Mucosa of rectum (tissue), 2 donors: ENCODE measurements around the gene CRTAC1.

ENCODE experiments used
- H3K27ac ChIP-seq, 2 donors: one replicate each; pipeline ENCODE4 v1.7.0; 2013; ENCODE audit warnings: inconsistent platforms in 2 of 2, low read depth in 2 of 2, low read length in 2 of 2
- H3K27me3 ChIP-seq, 2 donors: one replicate each; pipeline ENCODE4 v1.7.0; 2013; ENCODE audit warnings: low read length in 2 of 2; ENCODE audit not compliant: control insufficient read depth in 2 of 2, insufficient read depth in 2 of 2
- H3K36me3 ChIP-seq, 2 donors: one replicate each; pipeline ENCODE4 v1.7.0; 2013; ENCODE audit warnings: low read length in 2 of 2; ENCODE audit not compliant: control insufficient read depth in 2 of 2, insufficient read depth in 2 of 2
- H3K4me1 ChIP-seq, 2 donors: one replicate each; pipeline ENCODE4 v1.7.0; 2013; ENCODE audit warnings: low read length in 2 of 2, mild to moderate bottlenecking in 1 of 2; ENCODE audit not compliant: control insufficient read depth in 2 of 2, insufficient read depth in 2 of 2
- H3K4me3 ChIP-seq, 2 donors: one replicate each; pipeline ENCODE4 v1.7.0; 2013; ENCODE audit warnings: low read length in 2 of 2
- H3K9ac ChIP-seq, 2 donors: one replicate each; pipeline ENCODE4 v1.7.0; 2013; ENCODE audit warnings: low read length in 2 of 2, low read depth in 1 of 2, mild to moderate bottlenecking in 1 of 2
- H3K9me3 ChIP-seq, 2 donors: one replicate each; pipeline ENCODE4 v1.7.0; 2013; ENCODE audit warnings: low read length in 2 of 2; ENCODE audit not compliant: control insufficient read depth in 2 of 2
- donor health status: healthy.
- donor health status: Normal muscosa, but diverticular disease.

The CRTAC1 gene, protein sequence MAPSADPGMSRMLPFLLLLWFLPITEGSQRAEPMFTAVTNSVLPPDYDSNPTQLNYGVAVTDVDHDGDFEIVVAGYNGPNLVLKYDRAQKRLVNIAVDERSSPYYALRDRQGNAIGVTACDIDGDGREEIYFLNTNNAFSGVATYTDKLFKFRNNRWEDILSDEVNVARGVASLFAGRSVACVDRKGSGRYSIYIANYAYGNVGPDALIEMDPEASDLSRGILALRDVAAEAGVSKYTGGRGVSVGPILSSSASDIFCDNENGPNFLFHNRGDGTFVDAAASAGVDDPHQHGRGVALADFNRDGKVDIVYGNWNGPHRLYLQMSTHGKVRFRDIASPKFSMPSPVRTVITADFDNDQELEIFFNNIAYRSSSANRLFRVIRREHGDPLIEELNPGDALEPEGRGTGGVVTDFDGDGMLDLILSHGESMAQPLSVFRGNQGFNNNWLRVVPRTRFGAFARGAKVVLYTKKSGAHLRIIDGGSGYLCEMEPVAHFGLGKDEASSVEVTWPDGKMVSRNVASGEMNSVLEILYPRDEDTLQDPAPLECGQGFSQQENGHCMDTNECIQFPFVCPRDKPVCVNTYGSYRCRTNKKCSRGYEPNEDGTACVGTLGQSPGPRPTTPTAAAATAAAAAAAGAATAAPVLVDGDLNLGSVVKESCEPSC

DNA sequence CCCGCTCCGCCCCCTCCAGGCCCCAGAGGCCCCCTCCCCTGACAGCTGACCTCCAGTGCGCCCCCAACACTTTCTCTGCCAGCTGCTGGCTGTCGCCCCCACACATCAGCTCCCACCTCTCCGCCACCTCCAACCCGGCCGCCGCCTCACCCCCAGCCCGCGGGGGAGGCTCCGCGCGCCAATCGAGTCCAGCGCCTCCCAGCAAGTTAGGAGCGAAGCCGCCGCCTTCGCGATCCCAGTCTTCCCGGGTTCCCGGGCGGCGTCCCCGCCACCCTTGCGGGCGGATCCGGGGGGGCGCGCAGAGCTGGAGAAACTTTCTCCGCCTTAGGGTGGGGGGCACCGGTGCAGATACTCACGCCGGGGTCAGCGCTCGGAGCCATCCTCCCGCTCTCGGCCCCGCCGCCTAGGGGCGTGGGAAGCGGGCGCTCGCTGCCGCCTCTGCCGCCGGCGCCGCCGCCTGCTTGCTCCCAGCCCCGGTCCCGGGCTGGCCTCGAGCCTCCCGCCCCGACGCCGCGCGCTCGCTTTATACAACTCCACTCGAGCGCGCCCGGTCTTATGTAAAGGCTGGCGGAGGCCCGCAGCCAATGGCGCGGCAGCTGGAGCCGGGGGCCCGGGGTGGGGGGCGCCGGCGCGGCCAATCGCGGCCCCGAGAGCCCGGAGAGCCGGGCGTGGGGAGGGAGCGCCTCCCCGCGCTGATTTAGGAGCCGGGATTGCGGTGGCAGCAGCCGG is at the start of gene CRTAC1:
Gene CRTAC1, minus strand, starts transcription at position 529 of the 729 bp plus-strand sequence. Its CDS starts 149 bp downstream, at position 380.
- peak within 1 kb of the TSS; percentile 13 for H3K4me3 ChIP-seq
- H3K27ac ChIP-seq = no peak within 1 kb of the TSS
- no peaks in the 10 kb centered on the region for H3K4me1 ChIP-seq
- H3K36me3 ChIP-seq = no peaks in the 10 kb centered on the region
- peaks cover 46 to 47% of the 10 kb centered on the region in 2 donors for H3K27me3 ChIP-seq
- no peaks in the 10 kb centered on the region for H3K9me3 ChIP-seq
- H3K9ac ChIP-seq = no peak within 1 kb of the TSS

DNA sequence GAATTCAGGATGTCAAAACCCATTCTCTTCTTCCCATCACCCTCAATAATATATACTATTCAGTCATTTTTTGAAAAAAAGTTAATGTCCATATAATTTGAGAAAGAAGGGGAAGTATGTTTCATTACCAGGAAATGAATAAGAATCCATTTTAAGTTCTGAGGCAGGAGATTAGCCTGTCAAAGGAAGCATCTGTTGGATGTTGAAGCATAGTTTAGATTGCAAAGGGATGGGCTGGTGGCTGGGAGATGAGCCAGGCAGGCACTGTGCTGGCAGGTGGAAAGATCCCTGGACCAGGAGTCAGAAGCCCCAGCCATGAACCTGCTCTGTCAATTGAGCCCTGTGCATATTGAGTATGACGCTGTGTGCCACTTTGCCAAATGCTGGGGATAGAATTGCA is 48.4 kb upstream of the CRTAC1 start:
- Histone ChIP-seq H3K9me3 (no peaks in the 10 kb centered on the region), H3K9ac (no peak overlapping the region), H3K27ac (no peak overlapping the region), H3K27me3 (no peaks in the 10 kb centered on the region), H3K36me3 (no peaks in the 10 kb centered on the region), H3K4me3 (no peak overlapping the region), H3K4me1 (no peaks in the 10 kb centered on the region)

DNA sequence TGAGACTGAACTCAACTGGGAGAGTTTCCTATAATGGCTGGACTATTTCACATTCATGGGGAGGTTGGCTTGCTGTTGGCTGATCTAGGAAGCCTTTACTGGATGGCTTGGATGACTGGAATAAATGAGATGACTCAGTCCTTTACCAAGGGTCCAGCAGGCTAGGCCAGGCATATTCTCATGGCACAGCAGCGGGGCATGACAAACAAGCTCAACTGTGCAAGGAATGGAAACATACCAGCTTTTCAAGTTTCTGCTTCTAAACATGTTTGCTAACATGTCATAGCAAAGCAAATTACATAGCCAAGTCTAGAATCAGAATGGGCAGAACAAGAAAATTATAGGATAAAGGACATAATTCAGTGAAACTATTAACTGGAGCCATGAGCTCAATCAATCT is 46.8 kb upstream of the CRTAC1 start:
- Histone ChIP-seq H3K36me3 (no peaks in the 10 kb centered on the region), H3K4me1 (no peaks in the 10 kb centered on the region), H3K9me3 (no peaks in the 10 kb centered on the region), H3K4me3 (no peak overlapping the region), H3K27ac (no peak overlapping the region), H3K9ac (no peak overlapping the region), H3K27me3 (no peaks in the 10 kb centered on the region)

DNA sequence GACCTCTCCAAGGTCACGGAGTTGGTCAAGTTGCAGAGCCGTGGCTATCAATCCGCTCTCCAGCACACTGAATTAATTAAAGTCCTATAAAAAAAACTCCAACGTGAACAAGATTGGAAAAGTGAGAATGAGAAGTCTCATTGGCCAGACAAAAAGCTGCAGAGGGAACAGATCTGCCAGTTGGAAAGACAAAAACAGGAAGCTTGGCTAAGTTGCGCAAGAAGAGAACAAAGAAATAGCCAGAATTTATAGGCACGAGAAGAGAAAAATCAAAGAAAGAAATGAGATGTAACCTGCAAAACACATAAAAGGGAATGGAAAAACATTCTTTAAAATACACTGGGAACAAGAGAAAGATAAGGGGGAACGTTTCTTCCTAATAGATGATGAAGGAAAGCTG is 45.7 kb upstream of the CRTAC1 start:
- H3K27ac ChIP-seq = no peak overlapping the region
- H3K27me3 ChIP-seq = no peaks in the 10 kb centered on the region
- H3K4me1 ChIP-seq = no peaks in the 10 kb centered on the region
- H3K36me3 ChIP-seq = no peaks in the 10 kb centered on the region
- H3K9ac ChIP-seq = no peak overlapping the region
- H3K9me3 ChIP-seq = no peaks in the 10 kb centered on the region
- no peak overlapping the region for H3K4me3 ChIP-seq

DNA sequence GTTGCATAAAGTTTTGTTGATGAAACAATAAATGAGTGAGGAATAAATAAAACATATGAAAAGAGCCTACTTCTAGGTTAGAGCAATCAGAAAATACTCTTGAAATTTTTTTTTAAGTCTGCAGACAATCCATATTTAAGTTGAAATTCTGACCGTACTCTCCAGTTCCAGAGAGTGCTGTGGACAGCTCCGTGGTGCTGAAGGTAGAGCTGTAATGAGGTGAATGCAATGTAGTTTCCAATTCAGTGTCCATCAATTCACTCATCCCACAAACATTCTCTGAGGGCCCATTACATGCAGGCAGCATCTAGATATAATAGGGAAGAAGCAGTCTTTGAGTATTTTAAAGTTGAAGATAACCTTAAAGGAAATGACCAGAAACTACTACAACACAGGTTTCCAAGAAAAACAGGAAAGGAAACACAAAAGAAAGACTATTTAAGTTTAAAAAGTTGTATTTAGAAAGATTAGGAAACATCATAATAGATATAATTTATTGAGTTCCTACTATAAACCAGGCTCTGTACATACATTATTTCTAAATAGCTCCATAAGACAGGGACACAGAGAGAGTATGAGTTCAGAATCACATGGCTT is 44.0 kb upstream of the CRTAC1 start:
- H3K27me3 ChIP-seq = no peaks in the 10 kb centered on the region
- no peaks in the 10 kb centered on the region for H3K4me1 ChIP-seq
- no peaks in the 10 kb centered on the region for H3K9me3 ChIP-seq
- no peak overlapping the region for H3K27ac ChIP-seq
- H3K4me3 ChIP-seq = no peak overlapping the region
- H3K9ac ChIP-seq = no peak overlapping the region
- H3K36me3 ChIP-seq = no peaks in the 10 kb centered on the region

DNA sequence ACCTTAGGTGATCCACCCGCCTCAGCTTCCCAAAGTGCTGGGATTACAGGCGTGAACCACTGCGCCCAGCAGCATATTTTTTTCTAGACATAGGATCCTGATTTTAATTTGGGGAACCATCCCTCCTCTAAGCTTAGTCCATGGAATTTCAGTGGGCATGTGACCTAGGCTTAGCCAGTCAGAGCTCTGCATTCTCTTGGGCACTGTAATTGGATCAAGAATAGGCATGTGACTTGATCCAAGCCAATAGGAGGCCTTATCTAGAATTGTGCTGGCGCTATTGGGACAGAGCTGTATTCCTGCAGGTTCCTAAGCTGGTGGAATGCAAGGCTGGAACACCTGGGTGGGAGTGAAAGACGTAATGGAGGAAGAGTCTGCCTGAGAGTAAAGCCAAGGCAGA is 36.7 kb upstream of the CRTAC1 start:
- Histone ChIP-seq H3K4me1 (no peaks in the 10 kb centered on the region), H3K36me3 (no peaks in the 10 kb centered on the region), H3K9ac (no peak overlapping the region), H3K27me3 (peaks cover 0 to 5% of the 10 kb centered on the region in 2 donors), H3K9me3 (no peaks in the 10 kb centered on the region), H3K4me3 (no peak overlapping the region), H3K27ac (no peak overlapping the region)

DNA sequence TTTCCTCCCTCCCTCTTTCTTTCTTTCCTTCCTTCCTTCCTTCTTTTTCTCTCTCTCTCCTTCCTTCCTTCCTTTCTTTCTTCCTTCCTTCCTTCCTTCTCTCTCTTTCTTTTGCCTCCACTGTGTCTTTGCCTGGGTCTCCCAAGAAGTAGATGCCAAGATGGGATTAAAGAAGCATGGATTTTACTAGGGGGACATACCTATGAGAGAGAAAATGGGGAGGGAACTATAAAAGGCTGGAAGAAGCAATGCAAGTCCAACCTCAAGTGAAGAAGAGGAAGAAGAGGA is 33.3 kb upstream of the CRTAC1 start:
- H3K27ac ChIP-seq = no peak overlapping the region
- H3K4me1 ChIP-seq = no peaks in the 10 kb centered on the region
- no peaks in the 10 kb centered on the region for H3K9me3 ChIP-seq
- no peak overlapping the region for H3K9ac ChIP-seq
- no peak overlapping the region for H3K4me3 ChIP-seq
- H3K27me3 ChIP-seq = peaks cover 0 to 9% of the 10 kb centered on the region in 2 donors
- H3K36me3 ChIP-seq = no peaks in the 10 kb centered on the region

DNA sequence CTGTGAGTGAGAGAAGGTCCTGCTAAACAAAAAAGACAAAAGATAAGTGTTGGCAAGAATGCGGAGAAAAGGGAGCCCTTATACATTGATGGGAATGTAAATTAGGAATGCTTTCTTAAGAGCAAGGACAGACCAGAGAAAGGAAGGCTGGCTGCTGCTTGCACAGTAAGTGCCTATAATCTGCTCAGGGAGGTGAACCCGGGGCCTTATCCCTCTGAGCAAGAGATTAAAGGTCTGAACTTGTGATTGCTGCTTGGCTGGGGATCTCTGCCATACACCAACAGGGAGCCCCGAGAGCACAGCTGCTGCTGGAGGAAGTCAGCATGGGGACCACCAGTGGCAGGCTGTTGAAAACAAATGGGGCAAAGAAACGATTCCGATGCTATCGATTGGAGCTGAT is 32.0 kb upstream of the CRTAC1 start:
- H3K36me3 ChIP-seq = no peaks in the 10 kb centered on the region
- no peaks in the 10 kb centered on the region for H3K4me1 ChIP-seq
- H3K4me3 ChIP-seq = no peak overlapping the region
- no peak overlapping the region for H3K27ac ChIP-seq
- no peak overlapping the region for H3K9ac ChIP-seq
- H3K27me3 ChIP-seq = peaks cover 0 to 7% of the 10 kb centered on the region in 2 donors
- no peaks in the 10 kb centered on the region for H3K9me3 ChIP-seq

DNA sequence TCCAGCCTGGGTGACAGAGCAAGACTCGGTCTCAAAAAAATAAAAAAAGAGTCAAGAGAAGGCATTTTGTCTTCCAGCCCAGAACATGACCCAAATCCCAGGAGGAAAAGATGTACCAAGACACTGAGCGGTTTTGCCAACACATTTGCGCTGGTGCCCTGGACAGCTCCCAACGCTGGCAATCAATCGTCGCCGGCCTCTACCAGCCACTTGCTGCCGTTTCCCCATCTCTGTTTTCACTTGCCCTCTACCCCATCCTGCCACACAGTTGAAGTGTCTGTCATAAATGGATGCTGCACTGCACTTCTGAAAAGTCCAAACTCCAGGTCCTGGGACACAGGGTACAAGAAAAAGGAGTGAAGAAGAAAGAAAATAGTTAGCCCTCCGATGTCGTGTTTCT is 29.7 kb upstream of the CRTAC1 start:
- H3K27ac ChIP-seq = no peak overlapping the region
- H3K36me3 ChIP-seq = no peaks in the 10 kb centered on the region
- H3K9me3 ChIP-seq = no peaks in the 10 kb centered on the region
- no peak overlapping the region for H3K9ac ChIP-seq
- H3K4me3 ChIP-seq = no peak overlapping the region
- H3K27me3 ChIP-seq = peaks cover 0 to 7% of the 10 kb centered on the region in 2 donors
- H3K4me1 ChIP-seq = no peaks in the 10 kb centered on the region

DNA sequence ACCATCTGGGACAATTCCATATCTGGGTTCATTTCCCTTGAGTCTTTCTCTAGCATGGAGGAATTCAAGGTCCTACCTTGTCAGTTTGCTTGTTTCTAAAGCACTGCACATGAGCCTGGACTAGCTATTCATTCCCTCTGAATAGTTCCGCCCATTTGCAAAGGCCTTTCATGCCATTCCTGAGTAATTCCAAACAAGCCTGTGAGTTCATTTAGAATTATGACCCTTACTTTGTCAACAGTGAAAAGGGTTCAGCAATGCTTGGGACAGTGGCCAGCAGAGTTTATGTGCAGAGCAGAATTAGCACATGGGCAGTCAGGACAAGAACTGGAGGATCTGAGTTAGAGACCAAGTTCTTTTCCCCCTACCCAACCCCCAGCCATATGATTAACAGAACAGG is 27.9 kb upstream of the CRTAC1 start:
- no peak overlapping the region for H3K9ac ChIP-seq
- no peaks in the 10 kb centered on the region for H3K4me1 ChIP-seq
- no peak overlapping the region for H3K4me3 ChIP-seq
- no peaks in the 10 kb centered on the region for H3K9me3 ChIP-seq
- H3K27ac ChIP-seq = no peak overlapping the region
- H3K36me3 ChIP-seq = no peaks in the 10 kb centered on the region
- peaks cover 0 to 7% of the 10 kb centered on the region in 2 donors for H3K27me3 ChIP-seq
